AG09309 (cell line): ENCODE results near the gene PBX2.

Source experiments
- DNase-seq: peaks from one replicate; pipeline ENCODE4 v3.0.0-alpha.2; 2010; ENCODE audit warnings: low read depth
- H3K4me3 ChIP-seq: 2 replicates; pipeline ENCODE4 v1.5.1; 2011; ENCODE audit warnings: mild to moderate bottlenecking, low read depth, low read length, moderate library complexity; ENCODE audit not compliant: control insufficient read depth
- CTCF ChIP-seq: IDR thresholded peaks from 2 replicates; pipeline ENCODE4 v1.5.1; 2011; ENCODE audit warnings: mild to moderate bottlenecking, low read depth, low read length, inconsistent platforms; ENCODE audit not compliant: insufficient read depth, control insufficient read depth; ENCODE audit errors: missing control alignments

The PBX2 gene

GRCh38 chr6:32203426-32204267 lies 13.6 kb upstream of the PBX2 start:
- H3K4me3 ChIP-seq, result no peak overlapping the region
- DNase-seq, result no peak
- TF ChIP-seq CTCF, result no peak

DNA sequence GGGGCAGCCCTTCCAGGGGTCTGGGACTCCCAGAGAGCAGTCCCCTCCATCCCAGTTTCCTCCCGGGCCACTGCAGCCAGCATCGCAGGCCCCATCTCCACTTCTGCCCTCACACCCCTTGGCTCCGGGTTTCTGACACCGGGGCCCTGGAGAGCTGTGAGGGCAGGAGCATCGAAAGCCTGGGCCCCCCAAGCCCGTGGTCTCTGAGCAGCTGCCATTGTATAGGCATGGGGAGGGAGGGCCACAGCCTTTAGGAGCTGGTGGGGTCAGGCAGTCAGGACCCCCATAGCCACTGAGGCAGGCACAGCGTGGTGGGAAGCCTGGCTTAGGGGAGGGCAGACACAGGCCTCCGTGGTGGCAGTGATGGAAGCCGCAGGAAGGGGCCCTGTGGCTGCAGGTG lies 12.2 kb upstream of the PBX2 start:
- no peak overlapping the region for H3K4me3 ChIP-seq
- no peak for DNase-seq
- no peak for TF ChIP-seq CTCF

DNA sequence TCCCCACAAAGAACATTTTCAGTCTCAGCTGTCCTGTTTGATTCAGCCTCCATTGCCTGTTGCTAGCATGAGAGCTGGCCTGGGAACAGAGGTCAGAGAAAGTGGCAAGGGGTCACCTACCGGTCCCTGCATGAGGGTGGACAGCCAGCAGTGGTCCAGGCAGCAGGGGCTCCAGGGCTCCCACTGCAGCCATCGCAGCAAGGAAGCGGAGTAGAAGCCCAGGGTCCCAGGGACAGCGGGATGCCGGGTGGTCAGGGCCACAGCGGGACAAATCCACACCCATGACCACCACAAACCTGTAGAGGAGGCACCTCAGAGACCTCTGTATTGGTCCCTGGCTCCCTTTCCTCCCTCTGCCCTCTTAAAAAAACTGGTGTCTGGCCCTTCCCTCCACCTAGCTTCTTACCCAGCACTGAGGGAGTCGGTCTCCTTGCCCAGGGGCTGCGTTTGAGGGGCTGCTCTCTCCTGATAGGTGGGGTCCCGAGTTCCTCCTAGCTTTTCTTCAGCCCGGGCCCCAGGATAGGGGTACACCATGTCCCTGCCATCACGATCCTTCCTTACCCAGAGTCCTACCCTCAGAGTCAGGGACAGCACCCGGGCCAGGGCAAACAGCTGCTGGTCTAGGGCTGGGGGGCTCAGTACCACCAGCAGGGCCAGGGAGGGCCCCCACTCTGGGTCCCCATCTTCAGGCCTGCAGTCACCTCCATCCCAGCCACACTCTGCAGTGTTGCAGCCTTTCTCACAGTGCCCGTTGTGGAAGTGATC lies 10.9 kb upstream of the PBX2 start:
- H3K4me3 ChIP-seq, result no peak overlapping the region
- TF ChIP-seq CTCF, result no peak

DNA sequence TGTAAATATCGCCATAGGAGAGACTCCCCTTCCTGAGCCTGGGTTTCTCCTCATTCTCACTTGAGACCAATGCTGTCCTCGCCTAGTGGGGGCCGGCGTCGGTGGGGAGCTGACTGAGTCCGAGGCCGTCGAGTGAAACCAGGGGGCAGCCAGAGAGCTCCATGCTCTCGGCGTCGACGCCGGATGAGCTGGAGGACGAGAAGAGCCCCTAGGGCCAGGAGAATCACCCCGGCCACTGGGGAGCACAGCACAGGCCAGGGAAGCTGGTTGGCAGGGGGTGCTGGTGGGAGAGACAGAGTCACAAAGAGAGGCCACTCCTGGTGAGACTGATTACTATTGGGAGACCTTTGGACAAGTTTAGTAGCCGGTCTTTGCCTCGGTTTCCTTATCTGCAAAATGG lies 8.9 kb upstream of the PBX2 start:
- no peak for TF ChIP-seq CTCF
- no peak for DNase-seq
- H3K4me3 ChIP-seq, result no peak overlapping the region

More for the DNA sequence above, 10.9 kb upstream of the PBX2 start:
- no peak for DNase-seq

DNA sequence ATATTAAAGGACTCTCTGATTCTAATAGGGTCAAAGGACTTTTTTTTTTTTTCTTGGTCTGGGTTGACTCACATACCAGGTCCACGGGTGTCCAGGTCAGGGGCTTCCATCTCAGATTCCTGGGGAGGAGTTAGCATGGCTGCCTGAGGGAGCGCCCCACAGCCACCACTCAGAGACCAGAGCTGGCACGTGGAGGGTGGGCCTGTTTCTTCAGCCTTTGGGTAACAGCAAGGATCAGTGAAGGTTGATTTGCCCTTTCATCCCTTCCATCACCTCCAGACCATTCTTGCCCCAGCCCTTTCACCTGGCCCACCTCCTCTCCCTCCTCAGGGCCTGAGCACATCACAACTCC lies 8.3 kb upstream of the PBX2 start:
- no peak for DNase-seq
- no peak for TF ChIP-seq CTCF

DNA sequence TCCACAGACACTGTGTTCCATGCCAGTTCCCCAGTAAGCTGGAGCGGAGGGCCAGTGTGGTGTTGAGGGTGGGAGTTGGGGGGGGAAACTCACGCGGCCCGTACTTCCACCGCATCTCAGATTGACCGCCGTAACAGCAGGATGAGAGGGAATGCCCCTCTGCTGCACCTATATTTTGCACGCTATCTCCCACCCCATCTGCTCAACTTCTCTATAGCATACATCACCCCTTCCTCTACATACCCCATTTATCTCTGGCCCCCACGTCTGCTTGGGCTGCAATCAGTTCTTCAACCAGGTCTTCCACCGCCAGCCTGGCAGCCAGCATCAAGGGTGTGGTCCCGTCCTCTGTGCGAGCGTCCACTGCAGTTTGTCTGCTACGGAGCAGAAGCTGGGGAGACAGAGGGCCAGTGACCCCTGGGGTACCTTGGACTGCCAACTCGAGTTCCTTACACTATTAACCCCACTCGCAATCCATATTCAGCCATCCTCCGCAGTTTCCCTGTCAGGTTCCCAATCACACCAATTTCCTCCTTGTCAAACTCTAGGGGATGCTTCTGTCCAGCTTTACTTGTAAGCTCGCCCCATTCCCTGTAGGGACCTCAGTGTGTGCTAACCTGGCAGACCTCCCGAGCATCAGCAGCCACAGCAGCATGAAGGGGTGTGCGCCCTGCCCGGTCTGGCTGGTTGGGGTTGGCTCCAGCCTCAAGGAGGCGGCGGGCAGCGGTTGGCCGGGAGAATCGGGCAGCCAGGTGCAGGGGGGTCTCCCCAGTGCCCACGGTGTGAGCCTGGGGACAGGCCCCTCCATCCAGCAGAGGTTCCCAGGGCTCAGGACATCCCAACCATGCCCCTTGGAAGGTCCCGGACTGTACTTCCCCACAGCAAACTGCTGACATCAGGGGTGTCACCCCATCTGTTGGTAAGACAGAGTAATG lies 6.9 kb upstream of the PBX2 start:
- no peak for DNase-seq
- H3K4me3 ChIP-seq, result peak overlapping the region; percentile 89
- TF ChIP-seq CTCF, result no peak

More for the DNA sequence above, 8.3 kb upstream of the PBX2 start:
- H3K4me3 ChIP-seq, result no peak overlapping the region
